Measurements from ENCODE around the gene LGALS3BP.

LGALS3BP gene

DNA sequence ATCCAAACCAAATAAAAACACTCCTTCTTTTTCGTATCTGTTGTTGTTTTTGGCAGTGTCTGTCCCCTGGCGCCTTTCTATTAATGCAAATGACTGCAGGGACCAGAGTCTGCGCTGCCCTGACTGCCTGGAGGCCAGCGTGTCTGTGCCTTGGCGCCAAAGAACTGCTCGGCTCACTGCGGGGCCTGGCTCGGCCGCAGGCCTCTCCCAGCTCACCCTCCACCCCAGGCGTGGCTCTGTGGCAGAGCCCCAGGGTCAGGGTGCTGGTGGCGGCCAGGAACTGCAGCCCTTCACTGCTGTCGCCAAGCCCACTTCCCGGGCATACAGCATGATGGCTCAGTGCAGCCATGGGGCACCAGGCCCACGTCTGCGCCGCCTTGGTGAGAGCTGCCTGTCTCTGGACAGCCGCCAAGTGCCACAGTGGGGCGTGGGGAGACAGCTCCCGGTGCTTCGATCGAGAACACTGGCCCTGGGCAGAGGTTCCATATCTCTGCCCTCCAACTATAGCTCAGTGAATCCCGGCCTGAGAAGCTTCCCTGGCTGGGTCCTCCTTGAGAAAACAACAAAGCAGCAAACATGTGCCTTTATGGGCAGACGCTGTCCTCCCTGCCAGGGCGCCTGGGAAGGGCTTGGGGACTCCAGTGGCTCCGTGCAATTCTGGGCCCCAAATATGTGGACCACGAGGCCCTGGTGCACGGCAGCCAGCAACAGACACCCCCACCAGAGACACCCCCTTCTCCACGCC is 18.8 kb upstream of the LGALS3BP start:
- no peak for DNase-seq

DNA sequence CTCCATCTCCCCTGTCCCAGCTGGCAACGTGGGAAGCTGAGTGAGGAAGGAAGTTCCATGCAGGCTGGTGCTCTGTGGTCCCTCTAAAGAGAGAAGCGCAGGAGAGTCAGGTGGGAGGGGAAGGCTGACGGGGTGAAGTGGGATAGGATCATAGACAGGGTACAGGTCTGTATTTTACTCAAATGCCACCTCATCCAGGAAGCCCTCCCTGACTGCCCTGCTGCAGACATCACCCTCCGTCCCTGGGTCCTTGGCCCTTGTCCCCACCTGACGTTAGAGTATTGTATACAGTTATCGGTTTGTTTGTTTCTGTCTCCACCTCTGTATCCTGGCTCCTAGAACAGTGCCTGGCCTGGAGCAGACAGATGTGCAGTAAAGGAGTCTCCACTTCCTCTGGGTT is 18.2 kb upstream of the LGALS3BP start:
- DNase-seq, result no peak

- no peak for DNase-seq
Observed at GRCh38 chr17:78997231-78997741, 17.6 kb upstream of the LGALS3BP start.

- DNase-seq, result no peak
Observed at GRCh38 chr17:78996781-78997201, 17.1 kb upstream of the LGALS3BP start.

DNA sequence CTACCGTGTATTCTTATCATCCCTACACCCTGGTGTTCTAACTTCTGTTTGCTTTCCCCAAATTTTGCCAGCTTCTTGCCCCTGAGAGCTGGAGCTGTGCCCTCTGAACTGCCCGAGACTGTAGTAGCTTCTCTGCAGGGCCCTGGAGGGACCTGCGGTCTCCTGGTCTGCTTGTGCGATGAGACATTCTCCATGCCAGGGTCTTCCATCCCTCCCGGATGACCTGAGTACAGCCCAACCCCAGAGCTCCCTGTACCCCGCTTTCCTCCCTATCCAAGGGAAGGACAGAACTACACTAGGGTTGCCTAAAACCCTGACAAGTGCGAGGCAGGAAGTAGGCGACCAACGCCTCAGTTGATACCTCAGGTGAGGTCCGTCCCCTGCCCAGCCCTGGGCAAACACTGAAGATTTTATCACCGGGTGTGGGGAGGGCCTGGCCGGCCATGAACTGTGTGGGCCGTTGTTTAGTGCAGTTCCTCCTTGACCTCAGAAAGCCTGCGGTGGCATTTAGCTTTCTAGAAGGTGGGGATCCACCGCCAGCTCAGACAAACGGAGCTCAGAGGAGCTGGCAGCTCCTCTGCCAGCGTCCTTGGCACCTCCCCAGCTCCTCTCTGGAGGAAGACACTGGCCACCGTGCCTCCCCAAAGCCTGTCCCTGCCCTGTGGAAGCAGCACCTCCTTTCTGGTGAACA is 16.2 kb upstream of the LGALS3BP start:
- DNase-seq, result no peak

DNA sequence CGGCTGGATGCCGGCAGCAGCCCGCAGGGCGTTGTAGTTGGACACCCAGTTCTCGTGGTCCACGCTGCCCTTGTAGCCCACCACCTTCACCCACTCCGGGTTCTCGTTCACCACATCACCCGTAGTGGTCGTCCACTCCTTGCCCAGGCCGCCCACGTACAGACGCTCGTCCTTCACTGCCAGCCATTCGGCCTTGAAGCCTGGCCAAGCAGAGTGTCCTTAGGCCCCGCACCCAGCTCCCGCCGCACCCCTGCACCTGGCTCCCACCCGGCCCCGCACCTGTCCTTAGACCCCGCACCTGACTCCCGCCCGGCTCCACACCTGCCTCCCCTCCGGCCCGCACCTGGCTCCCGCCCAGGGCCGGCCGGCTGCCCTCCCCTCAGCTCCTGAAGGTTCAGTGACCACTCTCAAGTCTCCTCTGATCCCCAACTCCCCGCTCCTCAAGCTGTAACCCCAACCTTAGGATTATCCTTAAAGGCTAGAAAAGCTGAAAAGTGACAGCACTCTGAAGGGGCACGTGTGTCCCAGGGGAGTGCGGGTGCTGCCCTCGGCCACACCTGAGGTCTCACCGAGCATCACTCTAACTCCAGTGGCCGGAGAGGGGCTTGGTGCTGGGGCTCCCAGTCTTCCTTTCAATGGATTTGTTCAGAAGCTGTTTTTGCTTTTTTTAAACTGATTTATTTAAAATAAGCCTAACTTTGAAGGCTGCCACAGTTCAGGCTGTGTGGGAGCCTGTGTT is 15.5 kb upstream of the LGALS3BP start:
- DNase-seq, result no peak

GRCh38 chr17:78993981-78994671 is 14.4 kb upstream of the LGALS3BP start:
- no peak for DNase-seq

- DNase-seq, result peak; percentile 49 to 59
Observed at GRCh38 chr17:78993241-78993956, 13.7 kb upstream of the LGALS3BP start.

GRCh38 chr17:78992542-78993212 is 13.0 kb upstream of the LGALS3BP start:
- no peak for DNase-seq

- DNase-seq, result no peak
Observed at GRCh38 chr17:78991906-78992532, 12.3 kb upstream of the LGALS3BP start.

DNA sequence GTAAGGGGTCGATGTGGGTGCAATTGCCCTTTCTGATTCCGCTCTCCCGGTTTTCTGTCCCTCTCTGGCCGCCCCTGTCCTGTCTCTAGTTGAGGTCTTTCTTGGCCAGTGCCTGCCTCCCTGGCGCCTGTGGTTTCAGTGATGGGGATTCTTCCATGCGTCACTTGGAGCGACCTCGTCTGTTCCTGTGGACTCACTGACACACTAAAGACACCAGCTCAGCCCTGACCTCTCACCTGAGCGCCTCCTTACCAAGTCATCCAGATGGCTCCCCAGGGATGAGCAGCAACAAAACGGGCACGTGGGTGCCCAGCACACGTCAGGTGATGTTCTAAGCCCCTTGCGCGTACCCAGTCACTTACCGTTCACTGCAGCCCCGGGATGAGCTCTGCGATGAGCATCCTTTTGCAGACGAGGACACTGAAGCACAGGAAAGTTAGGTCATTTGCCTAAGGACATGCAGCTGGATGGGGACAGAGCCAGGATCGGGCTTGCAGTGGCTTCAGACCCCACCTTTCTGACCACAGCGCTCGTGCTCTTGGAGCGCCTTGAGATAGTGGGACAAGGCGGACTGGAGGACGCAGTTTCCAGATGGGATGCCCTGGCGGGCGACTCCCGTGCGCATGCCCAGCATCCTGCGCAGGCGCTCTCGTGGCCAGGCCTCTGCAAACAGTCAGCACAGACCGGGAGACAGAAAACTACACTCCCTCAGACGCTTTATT is 11.5 kb upstream of the LGALS3BP start:
- no peak for DNase-seq

DNA sequence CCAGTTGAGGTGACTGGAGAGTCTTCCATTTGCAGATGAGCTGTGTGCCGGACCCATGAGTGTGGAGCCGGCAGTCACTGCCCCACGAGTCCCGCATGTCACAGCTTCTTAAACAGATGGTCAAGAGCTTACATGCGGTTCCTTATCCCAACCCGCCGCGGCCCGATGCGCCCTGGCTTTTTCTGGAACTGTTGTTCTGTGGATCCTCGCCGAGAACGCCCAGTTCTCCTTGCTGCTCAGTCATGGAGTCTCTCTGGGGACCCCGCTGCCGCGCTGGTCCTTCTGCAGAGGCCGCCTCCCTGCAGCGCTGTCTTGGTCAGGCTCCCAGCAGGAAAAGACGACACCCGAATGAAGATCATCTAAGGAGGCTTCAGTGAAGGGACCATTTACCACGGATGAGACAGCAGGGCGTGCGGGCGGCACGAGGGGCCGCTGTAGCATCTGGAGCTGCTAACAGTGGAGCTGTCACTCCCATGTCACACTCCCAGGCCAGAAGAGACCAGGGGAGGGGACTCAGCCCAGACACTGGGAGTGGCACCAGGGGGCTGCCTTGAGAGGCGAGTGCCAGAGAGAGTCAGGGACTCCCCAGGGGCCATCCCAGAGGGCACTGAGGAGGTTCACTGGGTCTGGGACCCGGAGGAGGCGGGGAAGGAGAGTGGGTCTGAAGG is 10.8 kb upstream of the LGALS3BP start:
- DNase-seq, result no peak

DNA sequence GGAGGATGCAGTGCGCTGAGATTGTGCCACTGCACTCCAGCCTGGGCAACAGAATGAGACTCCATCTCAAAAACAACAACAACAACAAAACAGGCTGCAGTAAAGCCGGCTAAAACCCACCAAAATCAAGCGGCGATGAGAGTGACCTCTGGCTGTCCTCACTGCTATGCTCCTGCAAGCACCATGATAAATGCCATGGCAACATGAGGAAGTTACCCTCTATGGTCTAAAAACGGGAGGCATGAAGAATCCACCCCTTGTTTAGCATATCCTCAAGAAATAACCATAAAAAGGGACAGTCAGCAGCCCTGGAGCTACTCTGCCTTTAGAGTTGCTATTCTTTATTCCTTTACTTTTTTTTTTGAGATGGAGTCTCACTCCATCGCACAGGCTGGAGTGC is 8.4 kb upstream of the LGALS3BP start:
- DNase-seq, result no peak

DNA sequence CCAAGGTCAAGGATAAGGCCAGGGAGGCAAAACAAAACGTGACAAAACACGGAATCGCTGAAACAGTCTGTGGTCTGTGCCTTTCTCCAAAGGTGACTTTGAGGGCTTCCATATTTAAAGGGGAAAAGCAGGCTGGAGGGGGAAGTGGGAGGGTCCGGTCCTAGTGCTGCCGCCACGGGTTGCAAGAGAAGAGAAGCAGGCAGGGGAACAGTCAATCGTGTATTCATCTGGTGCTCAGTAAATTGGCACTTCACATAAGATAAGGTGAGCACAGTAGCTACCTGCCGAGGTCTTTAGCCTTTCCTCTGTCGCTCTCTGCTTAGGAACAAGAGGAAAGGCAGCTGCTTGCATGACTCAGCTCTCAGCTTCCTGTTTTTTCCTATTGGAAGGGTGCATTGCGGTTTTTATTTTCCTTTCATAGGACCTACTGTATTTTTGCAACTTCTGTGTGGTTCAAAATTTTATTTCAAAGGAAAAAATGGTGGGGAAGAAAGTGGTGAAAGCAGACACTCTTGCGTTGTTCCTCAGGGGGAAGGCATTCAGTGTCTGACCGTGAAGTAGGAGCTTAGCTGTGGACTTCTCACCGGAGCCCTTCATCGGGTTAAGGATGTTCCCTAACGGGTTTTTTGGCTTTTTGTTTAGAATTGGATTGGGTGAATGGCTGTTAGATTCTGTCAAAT is 7.1 kb upstream of the LGALS3BP start:
- no peak for DNase-seq

DNA sequence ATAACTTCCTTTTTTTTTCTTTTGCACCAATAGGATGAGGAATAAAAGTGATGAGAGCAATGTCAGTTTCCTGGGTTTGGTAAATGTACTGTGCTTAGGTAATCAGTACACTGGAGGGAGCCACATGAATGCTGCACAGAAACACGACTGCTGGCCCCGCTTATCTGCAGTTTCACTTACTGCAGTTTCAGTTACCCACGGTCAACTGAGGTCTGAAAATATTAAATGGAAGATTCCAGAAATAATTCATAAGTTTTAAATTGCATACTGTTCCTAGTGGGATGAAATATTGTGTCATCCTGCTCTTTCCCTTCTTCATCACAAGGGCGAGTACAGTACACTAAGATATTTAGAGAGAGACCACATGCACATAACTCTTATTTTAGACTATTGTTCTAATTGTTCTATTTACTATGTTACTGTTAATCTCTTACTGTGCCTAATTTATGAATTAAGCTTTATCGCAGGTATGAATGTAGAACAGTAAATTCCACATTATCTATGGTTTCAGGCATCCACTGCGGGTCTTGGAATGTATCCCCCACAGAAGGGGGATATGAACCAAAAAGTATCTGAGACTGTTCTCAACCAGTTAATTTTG is 6.4 kb upstream of the LGALS3BP start:
- no peak for DNase-seq

DNA sequence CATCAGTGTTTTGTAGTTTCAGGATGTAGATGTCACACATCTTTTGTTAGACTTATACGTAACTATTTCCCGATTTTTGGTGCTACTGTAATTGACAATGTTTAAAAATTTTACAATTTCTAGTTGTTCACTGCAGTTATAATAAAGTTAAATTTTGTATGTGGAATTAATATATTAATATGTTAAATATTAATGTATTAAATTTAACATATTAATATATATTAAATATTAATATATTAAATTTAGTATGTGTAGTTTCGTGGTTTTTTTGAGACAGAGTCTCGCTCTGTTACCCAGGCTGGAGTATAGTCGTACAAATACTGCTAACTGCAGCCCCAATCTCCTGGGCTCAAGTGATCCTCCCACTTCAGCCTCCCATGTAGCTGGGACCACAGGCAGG is 5.7 kb upstream of the LGALS3BP start:
- DNase-seq, result no peak

DNA sequence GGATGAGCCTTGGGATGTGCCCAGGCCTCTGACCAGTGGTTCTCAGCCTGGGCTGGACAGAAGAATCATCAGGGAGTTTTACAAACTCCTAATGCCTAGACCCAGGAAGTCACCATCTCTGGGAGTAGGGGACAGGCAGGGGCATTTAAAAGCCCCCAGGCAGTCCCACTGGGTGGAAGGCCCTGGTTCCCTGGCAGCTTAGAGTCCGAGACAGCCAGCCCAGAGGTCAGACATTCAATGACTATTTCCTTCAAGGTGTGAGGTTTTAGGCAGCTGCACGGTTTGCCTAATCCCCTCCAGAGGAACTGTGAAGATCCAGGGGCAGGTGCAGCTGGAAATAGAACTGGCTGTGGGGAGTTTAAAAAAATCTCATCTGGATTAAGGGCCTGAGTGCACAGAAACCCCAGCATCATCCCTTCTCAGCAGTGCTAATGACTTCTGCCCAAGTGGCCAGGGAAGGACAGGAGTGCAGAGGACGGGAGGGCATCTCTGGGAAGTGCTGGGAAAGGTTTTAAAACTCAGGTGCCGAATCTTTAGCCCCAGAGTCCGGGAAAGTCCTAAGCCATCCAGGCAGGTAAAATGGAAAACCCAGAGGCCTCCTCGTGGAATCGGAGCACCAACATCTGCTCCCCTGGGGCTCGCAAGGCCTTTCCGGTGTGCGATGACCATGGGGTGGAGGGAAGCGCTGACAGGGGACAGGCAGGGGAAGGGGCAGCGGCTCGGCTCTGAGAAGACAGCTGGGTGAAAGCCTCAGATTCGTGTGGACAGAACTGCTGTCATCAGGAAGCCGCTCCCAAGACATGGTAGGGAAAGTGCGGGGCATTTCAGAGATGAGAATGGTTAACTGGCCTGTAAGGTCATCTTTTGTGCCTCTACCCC is 1.5 kb upstream of the LGALS3BP start:
- DNase-seq, result no peak

GRCh38 chr17:78980624-78980972 is 875 bp upstream of the LGALS3BP start:
- DNase-seq, result no peak
